Stimulated activated CD4-positive, alpha-beta T cell treated with anti-CD3 and anti-CD28 coated beads, Interleukin-15, amount 100 ng/mL, for 1 hour (primary cell): ENCODE measurements around the gene ADAMTS5.

Experiments used
- DNase-seq, 2 donors: peaks; one replicate each; pipeline ENCODE4 v3.0.0-alpha.2; 2020; ENCODE audit warnings: low read depth in 1 of 2, low spot score in 1 of 2

Gene ADAMTS5

DNA sequence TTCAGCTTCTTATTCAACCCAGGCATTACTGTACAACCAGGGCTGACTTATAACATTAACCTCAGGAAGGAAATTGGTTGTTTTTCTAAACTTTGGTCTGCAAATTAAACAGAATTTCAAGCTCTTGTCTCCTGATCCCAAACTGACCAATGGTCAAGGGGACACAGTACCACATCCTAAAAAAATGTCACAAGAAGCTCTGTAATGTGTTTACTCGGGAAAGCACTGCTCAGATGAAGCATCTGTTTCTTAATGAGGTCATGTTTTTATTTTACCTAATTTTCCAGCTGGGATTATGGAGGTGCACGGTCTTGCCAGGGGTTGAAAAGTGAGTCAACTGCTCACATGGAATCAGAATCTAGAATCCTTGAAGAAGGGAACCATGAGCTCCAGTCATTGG, 18.7 kb downstream of the ADAMTS5 start:
- DNase-seq: no peak

DNA sequence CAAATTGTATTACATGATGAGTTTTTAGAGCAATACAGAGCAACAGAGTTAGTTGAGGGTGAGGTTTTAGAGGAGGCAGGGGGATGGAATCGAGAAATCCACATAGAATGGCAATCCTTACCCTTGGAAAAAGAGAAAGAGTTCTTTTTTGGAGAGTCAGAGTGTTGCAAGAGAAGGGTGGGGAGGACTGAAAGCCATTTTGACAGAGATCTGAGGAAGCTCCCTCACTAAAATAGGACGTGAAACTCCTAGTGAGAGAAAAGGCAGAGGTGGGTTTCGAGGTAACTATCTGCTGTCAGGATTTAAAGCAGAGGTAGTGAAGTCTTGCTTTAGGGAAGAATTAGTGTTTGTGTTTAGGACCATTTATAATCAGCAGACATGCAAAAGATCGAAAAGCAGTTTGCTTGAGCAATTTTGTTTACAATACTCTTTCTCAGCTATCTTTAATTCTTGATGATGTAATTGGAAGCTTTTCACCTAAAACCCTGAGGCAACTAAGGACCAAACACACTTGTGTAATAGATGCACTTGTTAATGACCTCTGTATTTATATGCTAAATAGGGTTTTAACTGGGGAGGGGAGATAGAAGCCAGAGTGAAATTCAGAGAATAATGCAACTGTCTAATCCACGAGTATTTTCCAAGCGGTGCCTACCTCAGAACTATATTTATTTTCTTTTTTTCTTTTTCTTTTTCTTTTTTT, 20.0 kb downstream of the ADAMTS5 start:
- no peak for DNase-seq

GRCh38 chr21:26945916-26946675, 20.8 kb downstream of the ADAMTS5 start:
- DNase-seq: no peak

GRCh38 chr21:26943921-26944320, 23.0 kb downstream of the ADAMTS5 start:
- DNase-seq: no peak

DNA sequence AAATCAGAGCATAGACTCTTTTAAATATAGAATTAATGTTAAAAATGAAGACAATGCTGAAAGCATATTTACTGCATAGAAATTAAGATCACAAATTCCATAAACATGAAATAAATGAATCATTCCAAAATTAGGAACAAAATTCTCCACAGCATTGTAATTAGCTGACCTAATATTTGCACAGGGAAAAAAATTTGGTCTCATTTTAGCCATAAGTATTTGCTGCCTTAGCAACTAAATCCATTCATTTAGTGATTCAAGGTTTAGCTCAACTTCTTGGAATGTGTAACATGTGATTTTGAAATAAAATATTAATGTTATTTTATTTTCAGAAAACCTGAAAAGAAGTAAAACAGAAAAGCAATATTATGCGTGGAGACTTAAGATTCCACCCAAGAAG, 25.5 kb downstream of the ADAMTS5 start:
- DNase-seq: no peak

GRCh38 chr21:26939601-26940111, 27.2 kb downstream of the ADAMTS5 start:
- no peak for DNase-seq

- DNase-seq: no peak
Observed at GRCh38 chr21:26936641-26937040, 30.2 kb downstream of the ADAMTS5 start.

DNA sequence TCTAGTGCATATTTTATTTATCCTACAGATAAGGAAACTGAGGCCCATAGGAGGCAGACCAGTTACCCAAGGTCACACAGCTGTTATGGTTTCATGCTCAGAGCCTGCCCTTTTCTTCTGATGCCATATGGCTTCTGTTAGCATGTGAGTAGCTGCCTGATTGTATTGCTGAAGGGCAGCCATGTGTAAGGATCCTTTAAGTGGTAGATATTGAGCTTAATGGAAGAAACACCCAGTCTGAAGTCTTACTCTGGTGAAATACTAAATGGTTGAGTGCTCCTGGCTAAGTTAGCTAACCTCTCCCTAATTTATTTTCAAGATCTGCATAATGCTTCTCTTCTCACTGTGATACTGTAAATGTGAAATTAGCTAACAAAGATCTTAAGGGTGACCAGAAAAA, 30.9 kb downstream of the ADAMTS5 start:
- DNase-seq: no peak

DNA sequence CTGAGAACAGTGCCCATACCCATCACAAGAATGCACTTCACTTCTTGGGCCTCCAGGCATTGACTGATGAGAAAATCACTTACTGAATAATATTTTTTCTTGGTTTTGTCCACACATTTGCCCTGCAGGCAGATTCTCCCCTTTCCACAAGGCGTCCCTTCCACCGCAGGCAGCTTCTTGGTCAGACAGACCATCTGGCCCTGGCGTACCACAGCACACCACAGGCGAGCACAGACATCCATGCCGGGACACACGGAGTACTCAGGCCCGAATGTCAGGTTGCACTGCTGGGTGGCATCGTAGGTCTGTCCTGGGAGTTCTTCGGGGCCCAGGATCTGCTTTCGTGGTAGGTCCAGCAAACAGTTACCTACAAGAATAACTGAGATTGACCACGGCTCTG, 32.5 kb downstream of the ADAMTS5 start:
- DNase-seq: no peak

DNA sequence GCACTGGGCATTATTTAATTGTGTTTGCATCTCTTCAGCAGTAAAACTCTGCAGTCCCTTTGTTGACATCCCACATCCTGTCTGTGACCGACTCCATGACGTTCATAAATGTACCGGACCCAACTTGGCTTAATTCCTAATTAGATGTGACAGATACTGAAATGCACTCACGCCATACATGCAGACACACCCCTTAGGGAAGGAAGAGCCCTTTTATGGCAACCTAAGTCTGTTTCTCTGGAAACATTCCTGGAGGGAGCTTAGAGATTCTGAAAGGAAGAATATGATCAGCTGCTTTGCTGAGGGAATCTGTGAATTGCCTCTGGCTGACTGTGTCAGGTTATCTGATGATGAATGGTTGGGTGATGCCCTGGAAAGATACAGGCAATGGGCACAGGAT, 33.4 kb downstream of the ADAMTS5 start:
- no peak for DNase-seq

GRCh38 chr21:26925636-26926035, 41.3 kb downstream of the ADAMTS5 start:
- no peak for DNase-seq

- no peak for DNase-seq
Observed at GRCh38 chr21:26925122-26925521, 41.8 kb downstream of the ADAMTS5 start.

- DNase-seq: no peak
Observed at GRCh38 chr21:26923986-26924385, 42.9 kb downstream of the ADAMTS5 start.

DNA sequence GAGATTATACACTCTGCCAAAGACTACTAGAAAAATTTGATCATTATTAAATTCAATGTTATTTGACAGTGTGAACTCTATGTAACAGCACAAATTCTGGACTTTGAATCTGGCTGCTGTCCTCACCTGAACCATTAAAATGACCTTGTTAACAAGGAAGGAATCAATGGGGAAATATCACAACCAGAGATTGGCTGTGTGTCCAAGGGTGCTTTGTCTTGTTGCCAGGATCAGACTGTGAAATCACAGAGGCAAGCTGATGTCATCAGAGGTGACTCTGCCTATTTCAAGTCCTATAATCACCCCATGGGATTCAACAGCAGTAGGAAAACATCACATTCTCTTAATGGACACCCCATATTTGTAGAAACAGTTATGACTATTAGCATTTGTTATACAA, 46.8 kb downstream of the ADAMTS5 start:
- no peak for DNase-seq

GRCh38 chr21:26918323-26919079, 48.4 kb downstream of the ADAMTS5 start:
- no peak for DNase-seq

- no peak for DNase-seq
Observed at GRCh38 chr21:26916799-26917198, 50.1 kb downstream of the ADAMTS5 start.

DNA sequence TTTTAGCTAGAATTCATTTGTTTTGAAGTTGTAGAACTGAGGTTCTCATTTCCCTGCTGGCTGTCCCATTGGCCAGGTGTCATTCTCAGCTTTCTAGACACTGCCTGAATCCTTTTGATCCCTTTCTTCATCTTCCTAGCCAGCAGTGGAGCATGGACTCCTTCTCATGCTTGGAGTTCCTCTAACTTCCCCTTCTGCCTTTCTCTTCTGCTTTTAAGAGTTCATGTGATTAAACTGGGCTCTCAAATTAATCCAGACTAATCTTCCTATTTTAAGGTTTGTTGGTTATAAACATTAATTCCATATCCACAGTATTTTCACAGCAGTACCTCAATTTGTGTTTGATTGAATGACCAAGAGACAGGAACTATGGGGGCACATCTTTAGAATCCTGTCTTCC, 52.3 kb downstream of the ADAMTS5 start:
- DNase-seq: no peak

- no peak for DNase-seq
Observed at GRCh38 chr21:26912466-26912865, 54.4 kb downstream of the ADAMTS5 start.

DNA sequence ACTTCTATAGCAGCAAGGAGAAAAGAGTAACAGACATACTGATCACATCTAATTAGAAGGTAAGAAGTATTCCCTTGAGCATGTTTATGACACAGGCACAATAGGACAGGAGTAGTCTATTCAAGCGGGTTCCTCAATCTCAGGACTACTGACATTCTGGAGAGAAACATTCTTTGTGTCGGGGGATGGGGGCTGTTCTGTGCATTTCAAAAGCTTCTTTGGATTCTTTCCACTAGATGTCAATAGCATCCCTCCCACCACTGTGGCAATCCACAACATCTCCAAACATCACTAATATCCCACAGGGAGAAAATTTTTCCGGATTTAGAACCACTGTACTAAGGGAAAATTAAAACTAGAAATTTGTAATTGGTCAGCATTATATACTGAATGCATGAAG, 56.9 kb downstream of the ADAMTS5 start:
- DNase-seq: no peak

GRCh38 chr21:26900980-26901379, 65.9 kb downstream of the ADAMTS5 start:
- no peak for DNase-seq

GRCh38 chr21:26892151-26892550, 74.7 kb downstream of the ADAMTS5 start:
- no peak for DNase-seq

- no peak for DNase-seq
Observed at GRCh38 chr21:26888931-26889330, 78.0 kb downstream of the ADAMTS5 start.
